ENCODE data around the gene PHKG1. TPM values are rescaled to one million over a fixed set of nuclear protein-coding genes. Genes with fewer than 3 reads are reported as not detected.
"Not testable (repeated sequence)": the region's sequence is repeated elsewhere in the genome, so short reads cannot be mapped to it uniquely, and the experiment has no call there.

Gene PHKG1
- polyA plus RNA-seq, 3 donors = 0.90 to 3.0 (median 1.4) TPM

- no peak for DNase-seq (ENCODE audit: extremely low read depth in 1 of 11, low read depth in 9 of 11, low spot score in 4 of 11)
Observed at GRCh38 chr7:56091591-56091990, 1.2 kb downstream of the PHKG1 start.

- DNase-seq (ENCODE audit: extremely low read depth in 1 of 11, low read depth in 9 of 11, low spot score in 4 of 11) = no peak
Observed at GRCh38 chr7:56087445-56087844, 5.3 kb downstream of the PHKG1 start.

GRCh38 chr7:56086761-56087160 is 6.0 kb downstream of the PHKG1 start:
- DNase-seq (ENCODE audit: extremely low read depth in 1 of 11, low read depth in 9 of 11, low spot score in 4 of 11) = no peak

- DNase-seq (ENCODE audit: extremely low read depth in 1 of 11, low read depth in 9 of 11, low spot score in 4 of 11) = no peak
Observed at GRCh38 chr7:56083150-56083785, 9.5 kb downstream of the PHKG1 start.

- DNase-seq (ENCODE audit: extremely low read depth in 1 of 11, low read depth in 9 of 11, low spot score in 4 of 11) = no peak
Observed at GRCh38 chr7:56081626-56082340, 11.0 kb downstream of the PHKG1 start.

- DNase-seq (ENCODE audit: extremely low read depth in 1 of 11, low read depth in 9 of 11, low spot score in 4 of 11) = not testable (repeated sequence)
Observed at GRCh38 chr7:56080726-56081435, 11.9 kb downstream of the PHKG1 start.

GRCh38 chr7:56079450-56080185 is 13.1 kb downstream of the PHKG1 start:
- DNase-seq (ENCODE audit: extremely low read depth in 1 of 11, low read depth in 9 of 11, low spot score in 4 of 11) = no peak

- no peak for DNase-seq (ENCODE audit: extremely low read depth in 1 of 11, low read depth in 9 of 11, low spot score in 4 of 11)
Observed at GRCh38 chr7:56078196-56078595, 14.6 kb downstream of the PHKG1 start.

- DNase-seq (ENCODE audit: extremely low read depth in 1 of 11, low read depth in 9 of 11, low spot score in 4 of 11) = no peak
Observed at GRCh38 chr7:56077681-56078080, 15.1 kb downstream of the PHKG1 start.

GRCh38 chr7:56074371-56074791 is 18.4 kb downstream of the PHKG1 start:
- peak in 9 of 11 donors; percentile 61 to 83 (median 73) for DNase-seq (ENCODE audit: extremely low read depth in 1 of 11, low read depth in 9 of 11, low spot score in 4 of 11)

- DNase-seq (ENCODE audit: extremely low read depth in 1 of 11, low read depth in 9 of 11, low spot score in 4 of 11) = not testable (repeated sequence)
Observed at GRCh38 chr7:56066376-56066775, 26.4 kb downstream of the PHKG1 start.

- peak; percentile 80 to 91 (median 86) for DNase-seq (ENCODE audit: extremely low read depth in 1 of 11, low read depth in 9 of 11, low spot score in 4 of 11)
Observed at GRCh38 chr7:56063882-56064625, 28.7 kb downstream of the PHKG1 start, which contains the start of gene SUMF2. Gene SUMF2 (plus strand): TSS chr7:56064286. CDS start chr7:56064312, 26 bp downstream.

- DNase-seq (ENCODE audit: extremely low read depth in 1 of 11, low read depth in 9 of 11, low spot score in 4 of 11) = no peak
Observed at GRCh38 chr7:56063500-56063881, 29.3 kb downstream of the PHKG1 start.

- DNase-seq (ENCODE audit: extremely low read depth in 1 of 11, low read depth in 9 of 11, low spot score in 4 of 11) = no peak
Observed at GRCh38 chr7:56062382-56062781, 30.4 kb downstream of the PHKG1 start.

- DNase-seq (ENCODE audit: extremely low read depth in 1 of 11, low read depth in 9 of 11, low spot score in 4 of 11) = no peak
Observed at GRCh38 chr7:56053993-56054392, 38.8 kb downstream of the PHKG1 start.

- no peak for DNase-seq (ENCODE audit: extremely low read depth in 1 of 11, low read depth in 9 of 11, low spot score in 4 of 11)
Observed at GRCh38 chr7:56053379-56053778, 39.4 kb downstream of the PHKG1 start.

- peak; percentile 89 to 98 (median 98) for DNase-seq (ENCODE audit: extremely low read depth in 1 of 11, low read depth in 9 of 11, low spot score in 4 of 11)
Observed at GRCh38 chr7:56051339-56052191, 41.2 kb downstream of the PHKG1 start, which contains the start of the genes CCT6A and PSPH. Gene CCT6A (plus strand): TSS chr7:56051765. CDS start chr7:56051849, 84 bp downstream. Gene PSPH (minus strand): TSS chr7:56051444. CDS start chr7:56021212, 30,232 bp downstream.

- DNase-seq (ENCODE audit: extremely low read depth in 1 of 11, low read depth in 9 of 11, low spot score in 4 of 11) = no peak
Observed at GRCh38 chr7:56051053-56051338, 41.8 kb downstream of the PHKG1 start.
